ENCODE measurements around the gene GASK1A. TPM values are rescaled to one million over a fixed set of nuclear protein-coding genes. Genes with fewer than 3 reads are reported as not detected.

GASK1A gene
- total RNA-seq, 1 donor from 2014 or later, result 25.8 TPM

GRCh38 chr3:43005981-43006380 is 26.9 kb downstream of the GASK1A start:
- Histone ChIP-seq H3K27ac (no peak overlapping the region), H3K27me3 (no peaks in the 10 kb centered on the region), H3K9me3 (no peaks in the 10 kb centered on the region), H3K36me3 (no peaks in the 10 kb centered on the region), H3K4me3 (no peak overlapping the region), H3K4me1 (peaks cover 6 to 10% of the 10 kb centered on the region in 2 donors)
- no peak for DNase-seq (ENCODE audit: low spot score in 2 of 2)
- no peak for TF ChIP-seq CTCF (IDR thresholded peaks at IDR 0.05)
- intact Hi-C loops (cut with DNase I), result no loop called here

- Histone ChIP-seq H3K9me3 (no peaks in the 10 kb centered on the region), H3K27me3 (no peaks in the 10 kb centered on the region), H3K36me3 (no peaks in the 10 kb centered on the region), H3K4me3 (no peak overlapping the region), H3K27ac (no peak overlapping the region), H3K4me1 (peaks cover 1 to 4% of the 10 kb centered on the region in 2 donors)
- intact Hi-C loops (cut with DNase I), result no loop called here
- no peak for DNase-seq (ENCODE audit: low spot score in 2 of 2)
- TF ChIP-seq CTCF (IDR thresholded peaks at IDR 0.05), result no peak
Observed at GRCh38 chr3:43006825-43007224, 27.7 kb downstream of the GASK1A start.

- H3K4me1 ChIP-seq, result no peaks in the 10 kb centered on the region
- no peak overlapping the region for H3K27ac ChIP-seq
- TF ChIP-seq CTCF (IDR thresholded peaks at IDR 0.05), result no peak
- no peaks in the 10 kb centered on the region for H3K36me3 ChIP-seq
- H3K4me3 ChIP-seq, result no peak overlapping the region
- no peaks in the 10 kb centered on the region for H3K9me3 ChIP-seq
- intact Hi-C loops (cut with DNase I), result no loop called here
- no peak for DNase-seq (ENCODE audit: low spot score in 2 of 2)
- no peaks in the 10 kb centered on the region for H3K27me3 ChIP-seq
Observed at GRCh38 chr3:43009547-43009946, 30.4 kb downstream of the GASK1A start.

GRCh38 chr3:43010638-43011037 is 31.5 kb downstream of the GASK1A start:
- no peaks in the 10 kb centered on the region for H3K36me3 ChIP-seq
- DNase-seq (ENCODE audit: low spot score in 2 of 2), result no peak
- no peak overlapping the region for H3K27ac ChIP-seq
- no peak overlapping the region for H3K4me3 ChIP-seq
- no peak for TF ChIP-seq CTCF (IDR thresholded peaks at IDR 0.05)
- no peaks in the 10 kb centered on the region for H3K9me3 ChIP-seq
- H3K27me3 ChIP-seq, result no peaks in the 10 kb centered on the region
- intact Hi-C loops (cut with DNase I), result no loop called here
- H3K4me1 ChIP-seq, result no peaks in the 10 kb centered on the region

GRCh38 chr3:43011638-43012037 is 32.5 kb downstream of the GASK1A start:
- TF ChIP-seq CTCF (IDR thresholded peaks at IDR 0.05), result no peak
- DNase-seq (ENCODE audit: low spot score in 2 of 2), result no peak
- Histone ChIP-seq H3K36me3 (no peaks in the 10 kb centered on the region), H3K27ac (no peak overlapping the region), H3K4me1 (no peaks in the 10 kb centered on the region), H3K9me3 (no peaks in the 10 kb centered on the region), H3K4me3 (no peak overlapping the region), H3K27me3 (no peaks in the 10 kb centered on the region)
- intact Hi-C loops (cut with DNase I), result no loop called here

- H3K27ac ChIP-seq, result no peak overlapping the region
- intact Hi-C loops (cut with DNase I), result no loop called here
- H3K36me3 ChIP-seq, result no peaks in the 10 kb centered on the region
- no peak overlapping the region for H3K4me3 ChIP-seq
- peak in 1 of 2 donors; percentile 35 for DNase-seq (ENCODE audit: low spot score in 2 of 2)
- no peaks in the 10 kb centered on the region for H3K9me3 ChIP-seq
- no peak for TF ChIP-seq CTCF (IDR thresholded peaks at IDR 0.05)
- no peaks in the 10 kb centered on the region for H3K4me1 ChIP-seq
- H3K27me3 ChIP-seq, result no peaks in the 10 kb centered on the region
Observed at GRCh38 chr3:43012174-43012573, 33.1 kb downstream of the GASK1A start.

All from ascending aorta (tissue), 2 donors.